KOPT-K1 (cell line): ENCODE data around the gene SNX25.

Experiments used
- H3K27ac ChIP-seq: fragments of 200-600 bp; sonication (generic); 2 replicates; pipeline ENCODE4 v1.5.1; 2016; ENCODE audit warnings: antibody characterized with exemption, mild to moderate bottlenecking, low read depth, low read length; ENCODE audit not compliant: poor library complexity, severe bottlenecking
- H3K36me3 ChIP-seq: fragments of 200-600 bp; sonication (generic); 2 replicates; pipeline ENCODE4 v1.5.1; 2017; ENCODE audit warnings: antibody characterized with exemption, mild to moderate bottlenecking, low read length, moderate library complexity; ENCODE audit not compliant: insufficient read depth
- H3K9me3 ChIP-seq: fragments of 200-600 bp; sonication (generic); 2 replicates; pipeline ENCODE4 v1.5.1; 2017; ENCODE audit warnings: antibody characterized with exemption, low read length, mild to moderate bottlenecking; ENCODE audit not compliant: insufficient read depth, poor library complexity, severe bottlenecking

SNX25 gene

DNA sequence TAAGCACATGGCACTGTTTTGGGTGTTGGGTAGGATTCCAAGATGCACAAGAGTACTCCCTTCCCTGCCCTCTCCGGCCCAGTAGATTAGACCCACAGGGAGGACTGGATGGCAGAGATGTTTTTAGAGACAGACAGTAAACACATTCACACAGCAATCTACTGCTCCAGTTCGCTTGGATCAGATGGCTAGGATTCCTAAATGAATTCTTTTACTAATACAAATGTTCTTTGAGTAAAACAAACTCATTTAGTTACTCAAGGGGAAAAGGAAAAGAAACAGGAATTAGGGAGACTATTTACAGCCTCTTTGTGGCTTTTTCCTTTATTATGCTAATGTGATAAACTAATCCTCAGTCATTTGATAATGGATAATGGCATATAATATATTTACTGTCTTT lies 5.9 kb downstream of the SNX25 start:
- Histone ChIP-seq H3K9me3 (no peaks in the 10 kb centered on the region), H3K36me3 (no peaks in the 10 kb centered on the region), H3K27ac (no peak overlapping the region)

DNA sequence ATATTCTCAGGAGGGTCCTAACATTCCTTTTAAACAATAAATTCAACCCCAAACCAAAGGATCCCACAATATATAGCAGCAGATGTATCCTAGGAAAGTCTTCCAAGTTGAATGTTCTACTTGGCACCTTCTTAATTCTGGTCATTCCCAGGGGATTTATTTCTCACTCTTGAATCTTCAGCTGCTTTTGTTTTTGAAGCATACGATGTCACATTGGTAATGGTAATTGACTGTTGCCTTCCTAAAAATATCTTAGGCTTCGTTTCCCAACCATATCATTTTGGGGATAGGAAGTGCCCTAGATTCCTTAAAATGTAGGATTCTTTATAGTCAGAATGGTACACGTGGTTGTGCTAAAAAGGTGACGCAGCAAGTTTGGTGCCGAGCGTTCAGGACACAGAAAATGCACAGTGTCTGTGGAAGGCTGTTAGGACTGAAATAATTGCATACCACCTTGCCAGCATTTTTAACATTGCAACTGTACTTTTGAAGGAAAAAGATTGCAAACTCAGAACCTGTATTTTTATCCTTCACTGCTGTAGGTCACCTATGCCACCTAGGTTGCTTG lies 8.1 kb downstream of the SNX25 start:
- H3K36me3 ChIP-seq, result no peaks in the 10 kb centered on the region
- no peak overlapping the region for H3K27ac ChIP-seq
- no peaks in the 10 kb centered on the region for H3K9me3 ChIP-seq

DNA sequence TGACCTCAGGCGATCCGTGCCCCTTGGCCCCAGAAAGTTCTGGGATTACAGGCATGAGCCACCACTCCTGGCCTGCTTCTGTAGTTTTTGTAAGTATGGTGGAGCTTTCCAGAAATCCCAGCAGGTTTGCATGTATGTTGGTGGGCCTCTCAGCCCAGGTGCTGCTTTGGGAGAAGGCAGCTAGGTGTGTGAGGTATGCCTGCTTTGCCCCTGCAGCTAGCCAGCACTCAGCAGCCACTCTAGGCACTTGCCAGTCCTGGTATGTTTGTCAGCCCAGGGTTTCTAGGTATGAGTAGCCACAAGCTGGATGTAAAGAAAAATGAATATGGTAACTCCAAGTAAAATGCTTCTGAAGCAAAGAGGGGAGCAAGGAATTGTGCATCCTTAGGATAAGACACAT lies 8.9 kb downstream of the SNX25 start:
- H3K27ac ChIP-seq, result no peak overlapping the region

DNA sequence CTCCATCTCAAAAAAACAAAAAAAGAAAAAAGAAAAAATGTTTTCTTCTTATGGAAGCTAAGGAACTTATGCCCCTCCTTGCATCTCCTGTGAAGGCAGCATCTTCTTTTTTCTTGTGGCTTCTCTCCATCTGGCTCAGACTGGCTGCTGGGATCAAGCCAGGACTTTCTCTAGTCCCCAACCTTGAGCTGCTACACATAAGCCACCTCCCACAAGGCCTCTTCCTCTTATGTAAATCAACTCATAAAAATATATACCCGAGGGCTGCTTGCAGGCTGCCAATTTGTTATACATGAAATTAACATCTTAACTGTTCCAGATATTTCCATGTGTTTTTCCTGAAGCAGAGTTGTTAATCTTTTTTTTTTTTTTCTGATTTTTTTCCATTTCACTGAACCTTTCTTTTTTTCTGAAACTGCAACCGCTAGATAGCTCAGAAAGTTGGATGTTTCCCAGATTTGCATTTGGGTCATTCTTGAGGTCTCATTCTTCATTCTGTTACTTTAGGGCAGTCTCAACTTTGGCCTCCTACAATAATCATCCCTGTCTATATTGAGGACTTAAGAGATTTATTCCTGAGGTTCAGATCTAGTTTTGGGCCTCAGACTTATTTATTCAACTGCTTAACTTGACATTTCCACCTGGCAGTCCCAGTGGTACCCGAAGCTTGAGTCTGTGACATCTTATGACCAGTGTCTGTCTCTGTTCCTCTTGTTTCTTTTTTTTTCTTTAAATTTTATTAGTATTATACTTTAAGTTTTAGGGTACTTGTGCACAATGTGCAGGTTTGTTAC lies 10.3 kb downstream of the SNX25 start:
- H3K36me3 ChIP-seq, result no peaks in the 10 kb centered on the region

More for the DNA sequence above, 8.9 kb downstream of the SNX25 start:
- Histone ChIP-seq H3K36me3 (no peaks in the 10 kb centered on the region), H3K9me3 (no peaks in the 10 kb centered on the region)

DNA sequence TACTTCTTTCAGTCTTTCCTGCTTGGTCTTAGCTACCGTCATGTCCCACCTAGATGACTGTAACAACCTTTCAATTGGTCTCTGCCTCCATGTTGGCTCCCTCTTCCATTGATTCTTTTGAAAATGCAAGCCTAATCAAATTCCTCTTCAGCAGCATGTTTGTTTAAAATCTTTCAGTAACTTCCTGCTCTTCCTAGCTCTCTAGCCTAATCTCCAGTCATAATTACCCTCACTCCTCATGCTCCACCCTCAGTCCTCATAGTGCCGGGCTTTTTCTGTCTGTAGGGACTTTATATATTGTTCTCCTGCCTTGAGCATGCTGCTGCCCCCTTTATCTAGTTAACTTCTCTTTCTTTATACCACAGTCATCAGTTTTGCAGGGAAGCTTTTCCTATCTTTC lies 12.1 kb downstream of the SNX25 start:
- H3K36me3 ChIP-seq, result no peaks in the 10 kb centered on the region
- no peaks in the 10 kb centered on the region for H3K9me3 ChIP-seq
- no peak overlapping the region for H3K27ac ChIP-seq

More for the DNA sequence above, 10.3 kb downstream of the SNX25 start:
- Histone ChIP-seq H3K27ac (no peak overlapping the region), H3K9me3 (no peaks in the 10 kb centered on the region)

DNA sequence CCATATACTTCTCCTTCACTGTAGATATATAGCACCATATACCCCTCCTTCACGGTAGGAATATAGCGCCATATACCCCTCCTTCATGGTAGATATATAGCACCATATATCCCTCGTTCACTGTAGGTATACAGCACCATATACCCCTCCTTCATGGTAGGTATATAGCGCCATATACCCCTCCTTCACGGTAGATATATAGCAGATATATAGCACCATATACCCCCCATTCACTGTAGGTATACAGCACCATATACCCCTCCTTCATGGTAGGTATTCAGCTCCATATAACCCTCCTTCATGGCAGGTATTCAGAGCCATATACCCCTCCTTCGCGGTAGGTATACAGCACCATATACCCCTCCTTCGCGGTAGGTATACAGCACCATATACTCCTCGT lies 12.5 kb downstream of the SNX25 start:
- Histone ChIP-seq H3K9me3 (no peaks in the 10 kb centered on the region), H3K36me3 (no peaks in the 10 kb centered on the region), H3K27ac (no peak overlapping the region)

DNA sequence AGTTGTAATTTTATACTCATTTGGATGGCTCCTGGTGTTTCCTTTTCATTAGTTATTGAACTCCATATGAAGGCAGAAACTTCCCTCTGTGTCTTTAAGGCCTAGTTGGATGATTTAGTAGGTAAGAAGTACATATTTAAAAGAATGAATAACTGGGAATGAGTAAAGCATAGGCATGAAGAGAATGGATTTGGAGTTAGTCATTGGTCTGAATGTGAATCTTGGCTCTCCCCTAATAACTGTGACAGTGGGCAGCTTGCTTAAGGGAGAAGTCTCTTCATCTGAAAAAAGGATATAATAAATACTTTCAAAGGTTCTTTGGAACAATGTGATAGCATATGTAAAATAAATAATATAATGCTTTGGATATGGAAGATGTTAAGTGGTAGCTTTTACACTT lies 13.2 kb downstream of the SNX25 start:
- Histone ChIP-seq H3K9me3 (no peaks in the 10 kb centered on the region), H3K27ac (no peak overlapping the region), H3K36me3 (no peaks in the 10 kb centered on the region)

DNA sequence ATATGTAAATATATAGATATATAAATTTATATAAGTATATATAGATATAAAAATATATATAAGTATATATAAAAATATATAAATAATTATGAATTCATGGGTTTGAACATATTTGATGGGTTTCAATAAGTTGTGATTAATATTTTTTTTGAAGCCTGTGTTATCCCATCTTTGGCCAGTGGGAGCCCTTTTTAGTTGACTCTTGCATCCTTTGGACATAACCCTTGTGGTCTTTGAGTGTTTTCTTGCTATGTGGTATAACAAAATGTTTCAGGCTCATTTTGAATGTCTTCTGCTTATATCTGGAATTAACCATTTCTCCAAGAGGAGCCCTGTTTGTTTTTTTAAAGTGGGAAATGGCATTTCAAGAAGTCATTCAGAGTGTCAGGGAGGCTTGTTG lies 15.2 kb downstream of the SNX25 start:
- Histone ChIP-seq H3K27ac (no peak overlapping the region), H3K9me3 (no peaks in the 10 kb centered on the region), H3K36me3 (no peaks in the 10 kb centered on the region)

DNA sequence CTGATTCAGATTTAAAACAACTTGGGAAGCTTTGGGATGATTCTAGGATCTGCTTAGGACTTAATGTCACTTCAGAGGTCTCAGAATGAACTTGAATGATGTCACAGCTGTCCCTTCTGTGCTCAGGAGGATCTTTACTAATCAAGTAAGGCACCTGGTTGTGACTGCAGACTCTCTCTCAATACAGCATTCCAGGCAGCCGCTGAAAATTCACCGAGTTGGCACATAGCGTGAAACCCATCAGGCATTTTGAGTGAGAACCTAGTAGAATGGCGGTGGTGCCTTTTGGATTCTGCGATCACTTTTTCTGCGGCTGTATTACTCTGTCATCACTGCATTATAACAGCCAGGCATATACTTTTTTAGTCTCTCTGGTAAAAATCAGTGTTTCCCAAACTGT lies 16.5 kb downstream of the SNX25 start:
- no peak overlapping the region for H3K27ac ChIP-seq
- no peaks in the 10 kb centered on the region for H3K9me3 ChIP-seq
- H3K36me3 ChIP-seq, result no peaks in the 10 kb centered on the region

DNA sequence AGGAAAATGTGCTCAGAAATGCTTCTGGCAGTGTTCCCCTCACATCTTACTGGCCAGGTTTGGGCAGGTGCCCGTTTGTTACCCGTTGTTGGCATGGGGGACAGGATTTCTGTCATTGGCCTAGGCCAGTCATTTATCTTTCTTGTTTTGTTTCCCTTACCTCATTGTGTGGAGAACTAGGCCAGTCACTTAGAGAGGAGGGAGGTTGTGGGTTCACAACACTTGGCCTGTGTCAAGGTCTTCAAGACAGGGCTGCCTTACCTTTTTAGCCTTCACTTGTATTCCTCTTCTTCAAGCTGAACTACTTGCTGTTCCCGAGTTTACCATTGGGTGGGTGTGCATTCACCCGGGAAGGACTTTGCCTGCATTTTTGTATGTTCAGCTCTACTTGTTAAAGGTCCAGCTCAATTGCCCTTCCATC lies 17.7 kb downstream of the SNX25 start:
- Histone ChIP-seq H3K9me3 (no peaks in the 10 kb centered on the region), H3K36me3 (no peaks in the 10 kb centered on the region), H3K27ac (no peak overlapping the region)

DNA sequence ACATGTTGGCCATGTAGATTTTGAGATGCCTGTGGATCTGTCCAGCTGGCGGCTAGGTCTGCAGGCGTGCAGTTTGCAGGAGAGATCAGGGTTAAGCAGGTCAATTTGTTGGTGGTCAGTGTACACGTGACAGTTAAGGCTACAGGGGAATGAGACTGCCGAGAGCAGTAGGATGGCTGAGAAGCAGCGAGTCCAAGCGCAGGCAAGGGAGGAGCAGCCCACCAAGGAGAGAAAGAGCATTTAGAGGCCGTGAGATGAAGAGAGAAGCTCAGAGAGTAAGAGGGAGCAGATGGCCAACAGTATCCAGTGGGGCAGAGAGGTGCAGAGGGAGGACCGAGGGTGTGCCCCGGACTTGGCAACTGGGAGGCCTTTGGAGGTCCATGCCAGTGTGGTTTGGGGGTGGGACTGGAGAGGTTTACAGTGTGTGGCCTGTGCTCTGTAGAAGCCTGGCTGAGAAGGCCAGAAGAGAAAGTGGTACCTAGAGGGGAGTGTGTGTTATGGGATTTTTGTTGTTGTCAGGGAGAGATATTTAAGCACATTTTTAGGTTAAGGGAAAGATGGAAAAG lies 18.4 kb downstream of the SNX25 start:
- no peaks in the 10 kb centered on the region for H3K36me3 ChIP-seq
- H3K27ac ChIP-seq, result no peak overlapping the region

DNA sequence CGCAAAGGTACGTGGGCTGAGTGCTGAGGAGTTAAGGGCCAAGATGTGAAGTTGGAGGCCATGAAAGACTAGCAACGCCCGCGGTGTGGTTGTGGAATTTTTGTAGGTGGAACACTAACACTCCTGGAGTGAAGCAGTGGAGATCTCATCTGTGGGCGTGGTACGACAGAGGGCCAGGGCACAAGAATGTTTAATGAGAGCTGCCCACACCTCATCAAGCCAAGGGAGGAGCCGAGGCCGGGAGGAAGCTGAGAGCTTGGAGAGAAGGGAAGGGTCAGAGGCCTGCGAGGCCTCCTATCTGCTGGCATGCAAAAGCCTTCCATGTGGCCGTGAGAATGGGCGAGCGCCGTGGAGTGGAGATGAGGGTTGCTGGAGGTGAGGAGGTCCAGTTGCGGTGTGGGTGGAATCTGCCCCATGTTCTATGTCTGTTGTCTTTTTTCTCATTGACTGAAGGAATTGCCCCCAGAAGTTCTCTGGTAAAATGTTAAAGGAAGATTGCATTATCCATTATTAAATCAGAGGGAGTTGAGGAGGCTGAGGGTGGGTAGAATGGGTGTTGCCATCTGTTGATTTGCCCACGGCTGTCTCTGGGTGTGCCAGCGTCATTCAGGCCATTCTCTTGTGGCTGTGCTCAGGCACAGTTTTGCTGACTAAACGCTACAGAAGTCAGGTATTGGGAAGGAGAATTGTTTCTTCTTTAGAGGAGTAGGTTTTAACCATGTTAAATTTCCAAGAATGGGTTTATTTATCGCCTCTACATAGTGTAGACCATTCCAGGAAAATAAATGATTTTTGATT lies 19.8 kb downstream of the SNX25 start:
- no peaks in the 10 kb centered on the region for H3K36me3 ChIP-seq
- no peaks in the 10 kb centered on the region for H3K9me3 ChIP-seq
- H3K27ac ChIP-seq, result no peak overlapping the region

More for the DNA sequence above, 18.4 kb downstream of the SNX25 start:
- H3K9me3 ChIP-seq, result no peaks in the 10 kb centered on the region

DNA sequence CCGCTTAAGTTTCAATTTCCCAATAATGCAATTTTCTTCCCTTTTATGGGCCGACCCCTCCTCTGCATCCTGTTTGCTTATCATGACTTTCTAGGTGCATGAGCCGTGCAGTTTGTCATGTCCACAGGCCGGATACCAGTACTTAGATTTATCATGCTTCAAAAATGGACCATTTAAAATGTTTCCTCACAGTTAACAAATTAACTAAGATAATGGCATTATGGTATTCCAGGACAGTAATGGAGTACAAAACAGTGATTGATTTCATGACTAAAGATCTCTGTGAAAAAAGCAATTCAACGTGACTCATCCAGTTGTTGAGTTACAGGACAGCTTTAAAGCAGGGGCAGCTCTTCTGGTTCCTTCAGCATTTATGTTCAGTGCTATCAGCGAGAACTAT lies 23.0 kb downstream of the SNX25 start:
- H3K27ac ChIP-seq, result no peak overlapping the region
- H3K9me3 ChIP-seq, result no peaks in the 10 kb centered on the region
- H3K36me3 ChIP-seq, result no peaks in the 10 kb centered on the region

DNA sequence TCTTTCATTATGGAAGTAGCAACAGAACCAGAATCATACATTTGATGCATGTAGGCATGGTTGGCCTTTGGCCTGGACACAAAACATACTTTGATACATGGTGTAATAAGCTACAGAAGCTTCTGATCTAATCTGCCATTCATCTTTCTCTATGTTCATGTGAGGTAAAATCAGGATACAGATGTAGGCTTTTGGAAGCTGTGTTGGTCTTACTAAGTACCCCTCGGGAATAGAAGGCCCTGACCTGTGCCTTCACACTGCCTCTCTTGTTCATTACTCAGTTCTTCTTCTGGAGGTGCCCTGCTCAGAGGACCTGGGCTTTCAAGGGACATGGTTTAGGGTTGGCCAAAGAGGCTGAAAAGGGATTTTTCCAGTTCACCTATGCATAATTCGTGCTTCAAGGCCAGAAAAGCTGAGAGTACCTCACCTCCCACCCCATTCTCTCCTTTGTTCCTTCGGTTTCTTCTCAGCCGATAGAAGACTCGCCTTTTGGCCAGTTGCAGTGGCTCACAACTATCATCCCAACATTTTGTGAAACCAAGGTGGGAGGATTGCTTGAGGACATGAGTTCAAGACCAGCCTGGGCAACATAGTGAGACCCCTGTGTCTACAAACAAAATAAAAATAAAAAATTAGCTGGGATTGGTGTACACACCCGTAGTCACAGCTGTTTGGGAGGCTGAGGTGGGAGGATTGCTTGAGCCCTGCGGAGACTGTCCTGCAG lies 25.9 kb downstream of the SNX25 start:
- Histone ChIP-seq H3K9me3 (peaks cover 9% of the 10 kb centered on the region), H3K27ac (no peak overlapping the region), H3K36me3 (no peaks in the 10 kb centered on the region)
